ENCODE data around the gene CDH4.

DNA sequence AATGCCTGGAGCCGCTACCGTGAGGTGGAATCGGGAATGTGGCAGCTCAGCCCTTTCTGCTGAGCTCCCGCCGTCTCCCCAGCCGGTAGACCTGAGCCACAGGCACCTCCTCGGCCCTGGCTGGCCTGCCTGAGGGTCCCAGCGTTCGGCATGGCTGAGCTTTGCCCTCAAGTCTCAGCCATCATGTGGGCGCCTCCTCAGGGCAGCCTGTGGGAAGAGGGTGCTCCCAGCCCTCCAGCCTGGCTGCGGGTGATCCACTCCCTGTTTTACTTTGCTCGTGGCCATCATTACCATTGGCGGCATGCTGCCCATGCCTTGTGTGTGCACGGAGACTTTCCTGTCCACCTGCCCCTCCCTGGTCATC is 329.7 kb downstream of the CDH4 start:
- TF ChIP-seq, protein P1, sequence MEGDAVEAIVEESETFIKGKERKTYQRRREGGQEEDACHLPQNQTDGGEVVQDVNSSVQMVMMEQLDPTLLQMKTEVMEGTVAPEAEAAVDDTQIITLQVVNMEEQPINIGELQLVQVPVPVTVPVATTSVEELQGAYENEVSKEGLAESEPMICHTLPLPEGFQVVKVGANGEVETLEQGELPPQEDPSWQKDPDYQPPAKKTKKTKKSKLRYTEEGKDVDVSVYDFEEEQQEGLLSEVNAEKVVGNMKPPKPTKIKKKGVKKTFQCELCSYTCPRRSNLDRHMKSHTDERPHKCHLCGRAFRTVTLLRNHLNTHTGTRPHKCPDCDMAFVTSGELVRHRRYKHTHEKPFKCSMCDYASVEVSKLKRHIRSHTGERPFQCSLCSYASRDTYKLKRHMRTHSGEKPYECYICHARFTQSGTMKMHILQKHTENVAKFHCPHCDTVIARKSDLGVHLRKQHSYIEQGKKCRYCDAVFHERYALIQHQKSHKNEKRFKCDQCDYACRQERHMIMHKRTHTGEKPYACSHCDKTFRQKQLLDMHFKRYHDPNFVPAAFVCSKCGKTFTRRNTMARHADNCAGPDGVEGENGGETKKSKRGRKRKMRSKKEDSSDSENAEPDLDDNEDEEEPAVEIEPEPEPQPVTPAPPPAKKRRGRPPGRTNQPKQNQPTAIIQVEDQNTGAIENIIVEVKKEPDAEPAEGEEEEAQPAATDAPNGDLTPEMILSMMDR (IDR thresholded peaks at IDR 0.05): no peak
- TF ChIP-seq EZH2 (IDR thresholded peaks at IDR 0.05; ENCODE audit: borderline replicate concordance, insufficient read depth, low read depth, low read length, poor library complexity, severe bottlenecking): no peak

Measured in B cell (primary cell).